Right lobe of liver (tissue), 6 donors: ENCODE data around the gene NAP1L1. TPM values are rescaled to one million over a fixed set of nuclear protein-coding genes. Genes with fewer than 3 reads are reported as not detected.

ENCODE experiments used
- ATAC-seq, 4 donors: fragments of 200-7000 bp; cut with Tn5 transposase; one replicate each; pipeline ENCODE4 v1.9.1; 2020; ENCODE audit warnings: mild to moderate bottlenecking in 4 of 4, moderate library complexity in 4 of 4
- DNase-seq, 3 donors: peaks; one replicate each; pipeline ENCODE4 v3.0.0-alpha.2; 2020
- H3K27ac ChIP-seq, 3 donors: fragments of 200-600 bp; one replicate each; pipeline ENCODE4 v1.8.0; 2022
- H3K27me3 ChIP-seq, 2 donors: fragments of 200-600 bp; one replicate each; pipeline ENCODE4 v1.8.0; 2022
- H3K36me3 ChIP-seq, 4 donors: fragments of 200-600 bp; sonication (generic) in 1 of 4; one replicate each; pipeline versions ENCODE4 v1.5.1 to v1.8.0; 2017 to 2022; ENCODE audit warnings: control low read depth in 1 of 4
- H3K4me1 ChIP-seq, 4 donors: fragments of 200-600 bp; sonication (generic) in 1 of 4; one replicate each; pipeline versions ENCODE4 v1.5.1 to v1.8.0; 2017 to 2022; ENCODE audit warnings: control low read depth in 1 of 4
- H3K4me3 ChIP-seq, 3 donors: fragments of 200-600 bp; one replicate each; pipeline ENCODE4 v1.8.0; 2022
- H3K9me3 ChIP-seq, 4 donors: fragments of 200-600 bp; sonication (generic) in 1 of 4; one replicate each; pipeline versions ENCODE4 v1.5.1 to v1.8.0; 2017 to 2022; ENCODE audit warnings: control low read depth in 1 of 4
- POLR2A ChIP-seq: fragments of 450-650 bp; IDR thresholded peaks from one replicate; pipeline ENCODE4 v1.6.1; 2017; ENCODE audit warnings: antibody characterized with exemption, mild to moderate bottlenecking
- WGBS: methylation state at CpG from one replicate; pipeline ENCODE4 v1.1.6; 2018; ENCODE audit warnings: low coverage, low lambda C conversion rate; ENCODE audit not compliant: insufficient coverage; ENCODE audit errors: missing lambda C conversion rate; 5-methylcytosine and 5-hydroxymethylcytosine counted together
- intact Hi-C, 2 donors: fragments of 100-400 bp; cut with DNase I; formaldehyde crosslinking; loops; one replicate each; pipeline versions ENCODE4 v1.11.2 to v1.14.1; 2022
- total RNA-seq, 6 experiments: library from RNA; depleted of rRNA in 2 of 6; stranded (reverse); fragments of >200 nt in 2 of 6; fragmentation: NEBNext Ultra II Directional in 3 of 6; extraction: Animal tissue kit (Norgen Biotek cat#: 25700) in 3 of 6; gene quantifications; one replicate each; pipeline versions ENCODE4 v1.1.0 to v1.2.4, GENCODE V29; 2016 to 2023
- TF ChIP-seq, protein P1 (sequence below), 4 donors: fragments of 200-600 bp in 3 of 4; fragments of 450-650 bp in 1 of 4; IDR thresholded peaks; one replicate each; pipeline versions ENCODE4 v1.5.1 to v1.8.0; 2016 to 2022; ENCODE audit warnings: antibody characterized with exemption in 4 of 4, mild to moderate bottlenecking in 2 of 4
- donor health status: DM: no; HTN: yes; CAD: no.
- donor health status: DM: no; HTN: no; CAD: no.
- donor health status: DM: no; HTN: no; CAD: no.
- donor health status: DM: no; HTN: yes; CAD: no.
- donor health status: DM: no; HTN: yes; CAD: no.

The NAP1L1 gene
- total RNA-seq, 6 experiments from 2014 or later: 61.9 to 99.1 (median 81.5) TPM

DNA sequence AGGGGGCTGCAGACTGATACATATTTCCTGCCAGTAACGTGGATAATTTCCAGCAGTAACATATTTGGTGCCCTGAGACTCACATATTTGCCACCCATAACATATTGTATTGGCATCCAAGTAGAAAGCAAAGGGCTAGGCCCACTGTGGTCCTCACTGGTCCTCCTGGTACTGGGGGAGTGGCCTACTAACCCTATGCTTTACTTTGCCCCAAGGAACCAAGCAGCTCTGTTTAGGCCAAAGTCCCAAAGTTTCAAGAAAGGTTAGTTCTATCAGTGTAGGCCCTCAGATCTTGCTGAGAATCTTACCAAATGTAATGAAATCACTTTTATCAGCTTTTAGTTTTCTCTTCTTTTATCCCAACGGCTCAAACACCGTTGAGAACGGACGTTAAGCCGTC lies 35.4 kb upstream of the NAP1L1 start:
- TF ChIP-seq, protein P1, sequence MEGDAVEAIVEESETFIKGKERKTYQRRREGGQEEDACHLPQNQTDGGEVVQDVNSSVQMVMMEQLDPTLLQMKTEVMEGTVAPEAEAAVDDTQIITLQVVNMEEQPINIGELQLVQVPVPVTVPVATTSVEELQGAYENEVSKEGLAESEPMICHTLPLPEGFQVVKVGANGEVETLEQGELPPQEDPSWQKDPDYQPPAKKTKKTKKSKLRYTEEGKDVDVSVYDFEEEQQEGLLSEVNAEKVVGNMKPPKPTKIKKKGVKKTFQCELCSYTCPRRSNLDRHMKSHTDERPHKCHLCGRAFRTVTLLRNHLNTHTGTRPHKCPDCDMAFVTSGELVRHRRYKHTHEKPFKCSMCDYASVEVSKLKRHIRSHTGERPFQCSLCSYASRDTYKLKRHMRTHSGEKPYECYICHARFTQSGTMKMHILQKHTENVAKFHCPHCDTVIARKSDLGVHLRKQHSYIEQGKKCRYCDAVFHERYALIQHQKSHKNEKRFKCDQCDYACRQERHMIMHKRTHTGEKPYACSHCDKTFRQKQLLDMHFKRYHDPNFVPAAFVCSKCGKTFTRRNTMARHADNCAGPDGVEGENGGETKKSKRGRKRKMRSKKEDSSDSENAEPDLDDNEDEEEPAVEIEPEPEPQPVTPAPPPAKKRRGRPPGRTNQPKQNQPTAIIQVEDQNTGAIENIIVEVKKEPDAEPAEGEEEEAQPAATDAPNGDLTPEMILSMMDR (IDR thresholded peaks at IDR 0.05): no peak
- no peak for TF ChIP-seq POLR2A
- no peak for ATAC-seq
- H3K4me1 ChIP-seq: no peaks in the 10 kb centered on the region
- H3K9me3 ChIP-seq: no peaks in the 10 kb centered on the region
- no peak overlapping the region for H3K27ac ChIP-seq
- intact Hi-C loops: no loop called here
- WGBS: 82% methylated on average over 6 of the region's 6 CpGs
- H3K36me3 ChIP-seq: no peaks in the 10 kb centered on the region
- no peak for DNase-seq
- no peak overlapping the region for H3K4me3 ChIP-seq
- H3K27me3 ChIP-seq: no peaks in the 10 kb centered on the region

DNA sequence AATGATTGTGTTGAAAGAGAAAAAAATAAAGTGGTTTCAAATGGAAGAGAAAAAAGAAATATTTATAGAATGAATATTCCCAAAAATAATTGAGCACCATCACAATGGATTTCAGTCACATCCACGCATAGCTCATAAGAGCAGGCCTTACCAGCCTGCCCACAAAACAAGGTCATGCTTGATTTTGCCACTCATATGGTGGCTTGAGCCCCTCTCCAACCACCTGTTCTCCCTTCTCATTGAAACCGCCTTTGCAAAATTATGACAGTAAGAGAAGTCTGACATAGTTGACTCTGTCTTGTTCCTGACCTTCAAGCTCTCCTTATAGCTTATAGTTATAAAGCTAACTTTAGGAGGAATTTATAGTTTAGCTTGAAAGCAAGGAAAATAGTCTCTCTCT lies 33.3 kb upstream of the NAP1L1 start:
- ATAC-seq (no peak), DNase-seq (no peak)
- Histone ChIP-seq H3K36me3 (no peaks in the 10 kb centered on the region), H3K27me3 (no peaks in the 10 kb centered on the region), H3K4me1 (no peaks in the 10 kb centered on the region), H3K9me3 (no peaks in the 10 kb centered on the region), H3K4me3 (no peak overlapping the region), H3K27ac (no peak overlapping the region)
- intact Hi-C loops: no loop called here
- TF ChIP-seq POLR2A: no peak
- TF ChIP-seq, protein P1 (IDR thresholded peaks at IDR 0.05): no peak
- 100% methylated on average over 2 of the region's 2 CpGs for WGBS

DNA sequence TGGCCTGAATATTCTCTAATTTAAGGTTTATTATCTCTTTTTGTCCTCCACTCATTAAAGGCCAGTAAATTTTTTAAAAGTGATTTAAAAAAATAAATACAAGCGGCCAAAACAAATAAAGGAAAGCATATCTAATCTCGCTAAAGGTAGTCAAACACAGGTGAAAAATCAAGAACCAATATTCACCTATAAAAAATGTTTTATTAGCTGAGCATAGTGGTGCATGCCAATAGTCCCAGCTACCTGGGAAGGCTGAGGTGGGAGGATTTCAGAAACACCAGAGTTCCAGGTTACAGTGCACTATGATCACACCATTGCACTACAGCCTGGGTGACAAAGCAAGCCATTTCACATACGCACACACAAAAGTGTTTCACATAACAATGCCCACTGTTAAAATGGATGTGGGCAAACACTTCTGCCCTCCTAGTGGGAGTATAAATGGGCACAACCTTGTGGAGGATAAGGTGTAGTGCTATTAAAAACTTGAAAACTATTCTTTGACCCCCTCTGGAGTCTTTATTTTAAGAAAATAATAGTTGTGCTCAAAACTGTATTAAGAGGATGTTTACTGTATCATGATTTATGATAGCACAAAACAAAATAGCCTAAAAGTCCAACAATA lies 32.7 kb upstream of the NAP1L1 start:
- intact Hi-C loops: no loop called here
- no peaks in the 10 kb centered on the region for H3K9me3 ChIP-seq
- DNase-seq (no peak), ATAC-seq (no peak)
- no peak for TF ChIP-seq POLR2A
- TF ChIP-seq, protein P1 (IDR thresholded peaks at IDR 0.05): no peak
- no peak overlapping the region for H3K4me3 ChIP-seq
- no peaks in the 10 kb centered on the region for H3K36me3 ChIP-seq
- H3K27me3 ChIP-seq: no peaks in the 10 kb centered on the region
- H3K27ac ChIP-seq: no peak overlapping the region
- WGBS: 87% methylated on average over 3 of the region's 3 CpGs
- H3K4me1 ChIP-seq: no peaks in the 10 kb centered on the region

DNA sequence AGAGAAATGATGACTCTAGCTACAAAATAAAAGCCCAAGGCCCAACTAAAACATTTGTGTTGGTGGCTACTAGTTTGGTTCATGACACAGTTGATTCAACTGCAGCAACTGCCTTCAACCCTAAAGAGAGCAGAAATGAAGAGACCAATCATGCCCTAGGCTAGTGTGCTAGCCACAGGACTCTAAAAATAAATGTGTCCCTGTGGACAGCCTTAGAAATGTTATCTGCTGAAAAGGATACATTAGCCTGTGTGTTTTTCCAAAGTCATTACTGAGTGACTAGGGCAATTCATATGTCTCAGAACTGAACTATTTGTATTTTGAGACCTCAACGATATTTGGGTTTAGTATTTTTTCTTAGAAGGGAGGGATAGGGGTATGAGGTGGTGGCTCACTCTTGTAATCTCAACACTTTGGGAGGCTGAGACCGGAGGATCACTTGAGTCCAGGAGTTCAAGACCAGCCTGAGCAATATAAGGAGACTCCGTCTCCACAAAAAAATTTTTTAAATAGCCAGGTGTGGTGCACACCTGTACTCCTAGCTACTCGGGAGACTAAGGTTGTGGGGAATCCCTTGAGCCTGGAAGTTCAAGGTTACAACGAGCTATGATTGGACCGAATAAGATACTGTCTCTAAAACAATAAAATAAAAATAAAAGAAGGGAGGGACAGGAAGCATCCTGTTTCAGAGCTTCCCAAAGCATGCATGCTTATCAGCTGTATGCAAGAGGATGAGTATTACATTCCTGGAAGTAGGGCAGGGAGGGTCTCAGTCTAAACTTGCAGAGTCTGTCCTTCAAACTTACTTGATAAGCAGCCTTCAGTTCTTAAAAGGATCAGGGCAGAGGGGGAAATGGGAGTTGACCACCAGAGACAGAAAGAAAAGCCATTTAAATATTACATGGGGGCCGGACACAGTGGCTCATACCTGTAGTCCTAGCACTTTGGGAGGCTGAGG lies 29.6 kb upstream of the NAP1L1 start:
- Histone ChIP-seq H3K36me3 (no peaks in the 10 kb centered on the region), H3K27ac (no peak overlapping the region), H3K4me1 (no peaks in the 10 kb centered on the region), H3K9me3 (no peaks in the 10 kb centered on the region), H3K27me3 (no peaks in the 10 kb centered on the region), H3K4me3 (no peak overlapping the region)
- TF ChIP-seq POLR2A: no peak
- TF ChIP-seq, protein P1 (IDR thresholded peaks at IDR 0.05): no peak
- 64% methylated on average over 7 of the region's 7 CpGs for WGBS
- ATAC-seq (no peak), DNase-seq (no peak)
- intact Hi-C loops: no loop called here
